NB4 (cell line): ENCODE data around the gene GNG7.

Experiments used
- DNase-seq: peaks from one replicate; pipeline ENCODE4 v3.0.0; 2010; ENCODE audit warnings: low read depth
- H3K4me3 ChIP-seq: one replicate; pipeline ENCODE4 v1.5.1; 2011; ENCODE audit warnings: mild to moderate bottlenecking, low read depth, low read length, moderate library complexity
- CTCF ChIP-seq: IDR thresholded peaks from one replicate; pipeline ENCODE4 v1.5.1; 2012; ENCODE audit warnings: low read depth, low read length
- MAX ChIP-seq: IDR thresholded peaks from 2 replicates; pipeline ENCODE4 v1.6.1; 2011; ENCODE audit warnings: low read depth, low read length
- MYC ChIP-seq: IDR thresholded peaks from 2 replicates; pipeline ENCODE4 v1.6.1; 2011; ENCODE audit warnings: low read depth, low read length
- POLR2A ChIP-seq: IDR thresholded peaks from 2 replicates; pipeline ENCODE4 v1.6.1; 2011; ENCODE audit warnings: mild to moderate bottlenecking; ENCODE audit not compliant: insufficient read length; ENCODE audit errors: extremely low read depth

GNG7 gene

GRCh38 chr19:2594319-2594718 is 108.2 kb downstream of the GNG7 start:
- no peak overlapping the region for H3K4me3 ChIP-seq
- DNase-seq: no peak
- no peak for TF ChIP-seq POLR2A
- TF ChIP-seq CTCF: no peak
- no peak for TF ChIP-seq MAX
- no peak for TF ChIP-seq MYC

- H3K4me3 ChIP-seq: no peak overlapping the region
- TF ChIP-seq POLR2A (no peak), MYC (no peak), CTCF (no peak), MAX (no peak)
- no peak for DNase-seq
These were observed 109.7 kb downstream of the GNG7 start for GRCh38 chr19:2592824-2593223.

GRCh38 chr19:2591537-2592291 is 110.8 kb downstream of the GNG7 start:
- H3K4me3 ChIP-seq: no peak overlapping the region
- no peak for DNase-seq
- TF ChIP-seq MYC: no peak
- no peak for TF ChIP-seq POLR2A
- TF ChIP-seq MAX: no peak
- no peak for TF ChIP-seq CTCF

- TF ChIP-seq MAX (no peak), MYC (no peak), POLR2A (no peak), CTCF (no peak)
- no peak overlapping the region for H3K4me3 ChIP-seq
- DNase-seq: no peak
These were observed 111.7 kb downstream of the GNG7 start for GRCh38 chr19:2590630-2591399.

GRCh38 chr19:2589441-2589840 is 113.1 kb downstream of the GNG7 start:
- H3K4me3 ChIP-seq: no peak overlapping the region
- no peak for DNase-seq
- TF ChIP-seq POLR2A (no peak), MAX (no peak), MYC (no peak), CTCF (no peak)
